KMS-11 (cell line): ENCODE data around the gene C16orf86.

Experiments used
- H2AFZ ChIP-seq: fragments of 200-600 bp; sonication (generic); 2 replicates; pipeline ENCODE4 v1.6.1; 2016; ENCODE audit warnings: antibody characterized with exemption, mixed run types, low read depth
- H3K27ac ChIP-seq: fragments of 200-600 bp; sonication (generic); 2 replicates; pipeline ENCODE4 v1.6.1; 2016; ENCODE audit warnings: mild to moderate bottlenecking, mixed run types
- H3K27me3 ChIP-seq: fragments of 200-600 bp; sonication (generic); 2 replicates; pipeline ENCODE4 v1.6.1; 2017; ENCODE audit warnings: mild to moderate bottlenecking, low read depth, mixed run types, moderate library complexity; ENCODE audit not compliant: insufficient read depth
- H3K36me3 ChIP-seq: fragments of 200-600 bp; sonication (generic); 2 replicates; pipeline ENCODE4 v1.6.1; 2017; ENCODE audit warnings: mild to moderate bottlenecking, mixed run types; ENCODE audit not compliant: insufficient read depth
- H3K4me1 ChIP-seq: fragments of 200-600 bp; sonication (generic); 2 replicates; pipeline ENCODE4 v1.6.1; 2016; ENCODE audit warnings: mild to moderate bottlenecking, low read depth, mixed run types; ENCODE audit not compliant: poor library complexity, severe bottlenecking
- H3K4me2 ChIP-seq: fragments of 200-600 bp; sonication (generic); 2 replicates; pipeline ENCODE4 v1.7.0; 2016; ENCODE audit warnings: mild to moderate bottlenecking, mixed run types
- H3K4me3 ChIP-seq: fragments of 200-600 bp; sonication (generic); IDR thresholded peaks from 2 replicates; pipeline ENCODE4 v1.6.1; 2017; ENCODE audit warnings: low read depth, low read length, mixed read lengths; ENCODE audit not compliant: insufficient read depth
- H3K79me2 ChIP-seq: fragments of 200-600 bp; sonication (generic); 2 replicates; pipeline ENCODE4 v1.6.1; 2016; ENCODE audit warnings: low read depth, mixed run types; ENCODE audit not compliant: insufficient read depth
- H3K9ac ChIP-seq: fragments of 200-600 bp; sonication (generic); 2 replicates; pipeline ENCODE4 v1.6.1; 2016; ENCODE audit warnings: mild to moderate bottlenecking, mixed run types
- H4K20me1 ChIP-seq: fragments of 200-600 bp; sonication (generic); 2 replicates; pipeline ENCODE4 v1.6.1; 2016; ENCODE audit warnings: mild to moderate bottlenecking, mixed run types; ENCODE audit not compliant: insufficient read depth
- CTCF ChIP-seq: fragments of 200-600 bp; sonication (generic); conservative IDR thresholded peaks from 2 replicates; pipeline ENCODE4 v1.6.1; 2017; ENCODE audit warnings: low read depth, mild to moderate bottlenecking, antibody characterized with exemption, low read length, moderate library complexity, mixed read lengths

The C16orf86 gene

GRCh38 chr16:67658849-67659674, 7.6 kb upstream of the C16orf86 start:
- H2AFZ ChIP-seq, result 0 out of 2 replicates have a peak overlapping the region, but pooled peaks have one; percentile 85
- H3K4me2 ChIP-seq, result peak overlapping the region; percentile 93
- H3K27me3 ChIP-seq, result no peaks in the 10 kb centered on the region
- H3K4me3 ChIP-seq, result no peak overlapping the region
- no peak for TF ChIP-seq CTCF
- no peaks in the 10 kb centered on the region for H3K79me2 ChIP-seq
- no peaks in the 10 kb centered on the region for H3K36me3 ChIP-seq
- H4K20me1 ChIP-seq, result no peaks in the 10 kb centered on the region
- peaks cover 7% of the 10 kb centered on the region for H3K4me1 ChIP-seq
- no peak overlapping the region for H3K27ac ChIP-seq
- H3K9ac ChIP-seq, result peak overlapping the region; percentile 39; the same call in 1 of the 2 replicates

DNA sequence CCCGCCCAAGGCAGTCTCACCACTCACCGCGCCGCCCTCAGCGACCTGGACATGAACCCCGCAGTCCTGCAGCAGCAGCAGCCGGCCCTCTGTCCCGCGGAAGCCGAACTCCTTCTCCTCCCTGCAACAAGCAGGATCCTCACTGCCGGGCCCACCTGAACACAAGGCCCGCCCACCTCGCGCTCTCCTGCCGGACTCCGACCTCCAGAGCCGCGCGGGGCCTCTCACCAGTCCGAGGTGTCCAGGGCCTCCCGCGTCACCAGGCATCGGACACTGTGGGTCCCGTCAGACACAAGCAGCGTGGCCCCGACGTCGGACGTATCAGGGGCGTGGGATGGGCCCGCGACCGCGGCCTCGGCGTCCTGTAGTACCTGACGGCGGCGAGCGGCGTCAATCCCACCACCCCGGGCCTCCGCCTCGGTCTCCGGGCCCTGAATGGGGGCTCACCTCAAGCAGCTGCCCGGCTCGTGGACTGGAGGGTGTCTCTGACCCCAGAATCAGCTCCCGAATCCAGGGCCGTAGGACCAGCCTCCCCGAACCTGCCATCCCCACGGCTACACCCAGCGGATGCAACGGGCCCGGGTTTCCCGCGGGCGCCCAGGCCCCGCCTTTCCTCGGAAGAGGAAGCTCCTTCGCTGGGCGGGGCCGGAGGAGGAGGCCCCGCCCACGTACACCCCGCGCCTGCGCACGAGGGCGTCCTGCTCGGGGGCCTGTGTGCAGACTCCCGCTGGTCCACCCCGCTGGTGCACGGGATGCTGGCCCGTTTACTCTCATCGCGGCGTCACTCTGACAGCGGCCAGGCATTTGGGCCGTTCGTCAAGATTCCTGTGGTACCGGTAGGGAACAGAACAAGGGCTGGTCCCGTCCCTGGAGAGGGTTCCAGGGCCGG, 6.7 kb upstream of the C16orf86 start, which contains the start of gene ACD:
Gene ACD, minus strand, starts transcription at position 586 of the 889 bp plus-strand sequence. Its CDS starts 40 bp downstream, at position 546.
- Histone ChIP-seq H3K27ac (peak within 1 kb of the TSS; percentile 72), H3K27me3 (no peaks in the 10 kb centered on the region), H3K4me2 (peak within 1 kb of the TSS; percentile 93), H4K20me1 (no peaks in the 10 kb centered on the region), H3K36me3 (no peaks in the 10 kb centered on the region), H3K9ac (peak within 1 kb of the TSS; percentile 39; the same call in 1 of the 2 replicates), H3K4me1 (peaks cover 7% of the 10 kb centered on the region), H3K79me2 (no peaks in the 10 kb centered on the region), H3K4me3 (no peak within 1 kb of the TSS), H2AFZ (peak within 1 kb of the TSS; percentile 86)
- TF ChIP-seq CTCF, result no peak

DNA sequence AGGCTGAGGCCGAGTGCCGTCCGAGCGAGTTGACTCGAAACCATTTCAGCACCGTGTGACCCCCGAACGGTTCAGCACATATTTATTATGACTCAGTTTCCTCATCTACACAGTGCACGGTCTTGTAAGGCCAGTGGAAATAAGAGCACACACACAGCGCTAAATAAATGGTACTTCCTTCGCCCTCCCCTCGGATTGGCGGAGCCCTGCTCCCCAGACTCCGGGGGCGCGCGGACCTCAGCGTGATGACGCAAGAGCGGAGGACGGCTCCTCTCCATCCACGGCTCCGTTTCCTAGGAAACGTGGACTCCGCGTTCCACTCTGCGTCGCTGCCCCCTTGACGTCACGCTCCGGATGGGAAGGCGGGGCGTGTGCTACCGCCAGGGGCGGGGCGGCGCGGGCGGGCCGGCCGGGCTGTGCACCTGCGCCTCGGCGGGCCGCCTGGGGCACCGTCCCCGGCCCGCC, 6.0 kb upstream of the C16orf86 start, which contains the start of gene PARD6A:
Gene PARD6A, plus strand, starts transcription at position 397 of the 465 bp plus-strand sequence. CDS start 79 bp downstream, outside the sequence.
- peaks cover 14% of the 10 kb centered on the region for H3K4me1 ChIP-seq
- peak within 1 kb of the TSS; percentile 72 for H3K27ac ChIP-seq
- H3K36me3 ChIP-seq, result no peaks in the 10 kb centered on the region

More for the DNA sequence above, 6.0 kb upstream of the C16orf86 start, which contains the start of gene PARD6A:
- Histone ChIP-seq H3K79me2 (no peaks in the 10 kb centered on the region; the same call in 1 of the 2 replicates), H3K4me2 (peak within 1 kb of the TSS; percentile 93), H3K4me3 (no peak within 1 kb of the TSS), H3K9ac (peak within 1 kb of the TSS; percentile 39; the same call in 1 of the 2 replicates), H3K27me3 (no peaks in the 10 kb centered on the region), H2AFZ (peak within 1 kb of the TSS; percentile 86), H4K20me1 (no peaks in the 10 kb centered on the region)
- TF ChIP-seq CTCF, result no peak
